Measurements from ENCODE around the gene COQ10B.

DNA sequence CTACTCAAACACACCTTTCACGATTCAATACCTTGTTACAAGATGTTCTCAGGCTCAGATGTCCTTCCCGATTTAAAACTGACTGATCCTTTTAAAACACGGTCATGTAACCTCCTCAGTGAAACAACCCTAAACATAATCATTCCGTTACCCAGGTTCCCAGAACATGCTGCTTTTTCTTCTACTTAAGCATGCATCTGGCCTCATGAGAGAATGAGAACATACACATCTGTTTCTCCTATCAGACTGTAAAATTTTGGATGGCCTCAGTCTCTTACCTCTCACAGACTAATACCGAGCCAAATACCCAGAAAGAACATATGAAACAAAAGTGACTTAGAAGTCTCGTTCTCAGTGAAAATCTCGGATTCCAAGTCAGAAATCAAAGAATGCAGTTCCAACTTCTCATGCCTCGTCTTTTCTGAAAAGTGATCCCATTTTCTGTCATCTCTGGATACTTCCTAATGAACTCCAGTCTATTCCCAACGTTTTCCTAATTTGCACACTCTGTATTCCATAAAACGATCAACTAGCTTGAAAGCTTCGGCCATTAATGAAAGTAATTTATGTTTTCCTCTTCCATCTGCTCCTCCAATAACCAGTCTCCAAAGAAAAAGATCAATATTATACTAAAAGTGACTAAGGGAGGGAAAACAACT lies 19.4 kb upstream of the COQ10B start:
- TF ChIP-seq TEAD4 (CRISPR knock-in tag; IDR thresholded peaks at IDR 0.05) (no peak), ZBTB21 (CRISPR knock-in tag; IDR thresholded peaks at IDR 0.05; ENCODE audit: borderline replicate concordance) (no peak), FOXK1 (CRISPR knock-in tag; IDR thresholded peaks at IDR 0.05) (no peak), ZNF138 (CRISPR knock-in tag; conservative IDR thresholded peaks at IDR 0.05) (no peak), STAT6 (CRISPR knock-in tag; conservative IDR thresholded peaks at IDR 0.05; ENCODE audit: low read depth) (no peak), MYBL2 (CRISPR knock-in tag; IDR thresholded peaks at IDR 0.05) (no peak), ATF1 (CRISPR knock-in tag; IDR thresholded peaks at IDR 0.05) (no peak), JUN (CRISPR knock-in tag; IDR thresholded peaks at IDR 0.05) (no peak), USF2 (CRISPR knock-in tag; IDR thresholded peaks at IDR 0.05) (no peak), TEAD1 (CRISPR knock-in tag; IDR thresholded peaks at IDR 0.05) (no peak), ATF6 (CRISPR knock-in tag; IDR thresholded peaks at IDR 0.05) (no peak)
- TF ChIP-seq, protein P1, sequence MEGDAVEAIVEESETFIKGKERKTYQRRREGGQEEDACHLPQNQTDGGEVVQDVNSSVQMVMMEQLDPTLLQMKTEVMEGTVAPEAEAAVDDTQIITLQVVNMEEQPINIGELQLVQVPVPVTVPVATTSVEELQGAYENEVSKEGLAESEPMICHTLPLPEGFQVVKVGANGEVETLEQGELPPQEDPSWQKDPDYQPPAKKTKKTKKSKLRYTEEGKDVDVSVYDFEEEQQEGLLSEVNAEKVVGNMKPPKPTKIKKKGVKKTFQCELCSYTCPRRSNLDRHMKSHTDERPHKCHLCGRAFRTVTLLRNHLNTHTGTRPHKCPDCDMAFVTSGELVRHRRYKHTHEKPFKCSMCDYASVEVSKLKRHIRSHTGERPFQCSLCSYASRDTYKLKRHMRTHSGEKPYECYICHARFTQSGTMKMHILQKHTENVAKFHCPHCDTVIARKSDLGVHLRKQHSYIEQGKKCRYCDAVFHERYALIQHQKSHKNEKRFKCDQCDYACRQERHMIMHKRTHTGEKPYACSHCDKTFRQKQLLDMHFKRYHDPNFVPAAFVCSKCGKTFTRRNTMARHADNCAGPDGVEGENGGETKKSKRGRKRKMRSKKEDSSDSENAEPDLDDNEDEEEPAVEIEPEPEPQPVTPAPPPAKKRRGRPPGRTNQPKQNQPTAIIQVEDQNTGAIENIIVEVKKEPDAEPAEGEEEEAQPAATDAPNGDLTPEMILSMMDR (IDR thresholded peaks at IDR 0.05): no peak

All from WTC11 (cell line).